ENCODE data around the gene MAST4.

Gene MAST4

GRCh38 chr5:66945389-66946349, 349.5 kb downstream of the MAST4 start:
- H3K4me3 ChIP-seq (ENCODE audit: low read depth, low read length), result no peak overlapping the region
- TF ChIP-seq, protein P1, sequence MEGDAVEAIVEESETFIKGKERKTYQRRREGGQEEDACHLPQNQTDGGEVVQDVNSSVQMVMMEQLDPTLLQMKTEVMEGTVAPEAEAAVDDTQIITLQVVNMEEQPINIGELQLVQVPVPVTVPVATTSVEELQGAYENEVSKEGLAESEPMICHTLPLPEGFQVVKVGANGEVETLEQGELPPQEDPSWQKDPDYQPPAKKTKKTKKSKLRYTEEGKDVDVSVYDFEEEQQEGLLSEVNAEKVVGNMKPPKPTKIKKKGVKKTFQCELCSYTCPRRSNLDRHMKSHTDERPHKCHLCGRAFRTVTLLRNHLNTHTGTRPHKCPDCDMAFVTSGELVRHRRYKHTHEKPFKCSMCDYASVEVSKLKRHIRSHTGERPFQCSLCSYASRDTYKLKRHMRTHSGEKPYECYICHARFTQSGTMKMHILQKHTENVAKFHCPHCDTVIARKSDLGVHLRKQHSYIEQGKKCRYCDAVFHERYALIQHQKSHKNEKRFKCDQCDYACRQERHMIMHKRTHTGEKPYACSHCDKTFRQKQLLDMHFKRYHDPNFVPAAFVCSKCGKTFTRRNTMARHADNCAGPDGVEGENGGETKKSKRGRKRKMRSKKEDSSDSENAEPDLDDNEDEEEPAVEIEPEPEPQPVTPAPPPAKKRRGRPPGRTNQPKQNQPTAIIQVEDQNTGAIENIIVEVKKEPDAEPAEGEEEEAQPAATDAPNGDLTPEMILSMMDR (conservative IDR thresholded peaks at IDR 0.05; ENCODE audit: low read depth, low read length), result no peak
- peak; percentile 21 for DNase-seq (ENCODE audit: low read depth)

DNA sequence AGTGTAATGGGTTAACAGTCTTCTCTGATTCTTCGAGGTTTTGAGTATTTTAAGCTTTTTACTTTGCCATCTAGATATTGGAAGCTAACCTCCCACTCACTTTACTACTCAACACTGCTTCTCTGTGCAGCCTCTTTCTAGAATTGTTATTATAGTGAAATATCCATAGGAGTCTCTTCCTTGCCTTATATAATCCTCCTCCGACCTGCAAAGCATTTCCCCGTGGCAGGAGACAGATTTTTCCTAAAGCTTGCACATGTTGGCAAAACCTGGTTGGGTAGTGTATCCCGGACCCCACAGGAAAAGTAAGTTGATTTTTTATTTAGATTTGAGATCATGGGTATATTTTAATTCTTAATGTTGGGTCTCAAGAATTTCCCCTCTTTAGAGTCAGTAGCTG, 351.3 kb downstream of the MAST4 start:
- TF ChIP-seq, protein P1 (conservative IDR thresholded peaks at IDR 0.05; ENCODE audit: low read depth, low read length), result no peak
- H3K4me3 ChIP-seq (ENCODE audit: low read depth, low read length), result no peak overlapping the region
- no peak for DNase-seq (ENCODE audit: low read depth)

DNA sequence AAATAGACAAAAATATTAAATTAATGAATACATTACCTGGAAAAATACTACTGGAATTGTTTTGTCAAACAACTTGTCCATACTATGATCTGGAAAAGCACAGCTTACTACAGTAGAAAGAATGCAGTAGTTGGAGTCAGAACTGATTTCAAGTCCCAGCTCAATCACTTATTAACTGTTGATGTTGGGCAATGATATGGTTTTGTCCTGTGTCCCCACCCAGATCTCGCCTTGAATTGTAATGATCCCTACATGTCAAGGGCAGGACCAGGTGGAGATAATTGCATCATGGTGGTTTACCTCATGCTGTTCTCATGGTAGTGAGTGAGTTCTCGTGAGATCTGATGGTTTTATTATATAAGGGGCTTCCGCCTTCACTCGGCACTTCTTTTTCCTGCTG, 352.9 kb downstream of the MAST4 start:
- TF ChIP-seq, protein P1 (conservative IDR thresholded peaks at IDR 0.05; ENCODE audit: low read depth, low read length), result no peak
- DNase-seq (ENCODE audit: low read depth), result no peak
- H3K4me3 ChIP-seq (ENCODE audit: low read depth, low read length), result no peak overlapping the region

GRCh38 chr5:66952153-66952552, 356.0 kb downstream of the MAST4 start:
- no peak for DNase-seq (ENCODE audit: low read depth)
- TF ChIP-seq, protein P1 (conservative IDR thresholded peaks at IDR 0.05; ENCODE audit: low read depth, low read length), result no peak
- no peak overlapping the region for H3K4me3 ChIP-seq (ENCODE audit: low read depth, low read length)

DNA sequence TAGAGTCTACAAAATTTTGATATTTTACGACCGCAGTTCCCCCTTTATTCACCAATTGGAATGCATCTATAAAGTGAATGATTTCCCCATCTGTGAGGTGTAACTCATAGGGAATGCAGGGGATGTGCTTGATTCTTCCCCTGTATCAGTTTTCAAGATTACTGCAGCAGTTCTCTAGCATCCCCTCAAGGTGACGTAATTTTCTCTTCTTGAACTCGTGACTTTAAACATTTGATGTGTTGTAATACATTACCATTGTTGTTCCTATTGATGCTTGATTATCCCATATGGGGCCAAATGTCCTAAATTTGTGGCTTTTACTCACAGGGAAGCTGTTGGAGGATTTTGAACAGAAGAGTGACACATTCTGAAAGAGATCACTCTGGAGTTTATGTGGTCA, 360.2 kb downstream of the MAST4 start:
- DNase-seq (ENCODE audit: low read depth), result no peak
- TF ChIP-seq, protein P1 (conservative IDR thresholded peaks at IDR 0.05; ENCODE audit: low read depth, low read length), result no peak
- H3K4me3 ChIP-seq (ENCODE audit: low read depth, low read length), result no peak overlapping the region

DNA sequence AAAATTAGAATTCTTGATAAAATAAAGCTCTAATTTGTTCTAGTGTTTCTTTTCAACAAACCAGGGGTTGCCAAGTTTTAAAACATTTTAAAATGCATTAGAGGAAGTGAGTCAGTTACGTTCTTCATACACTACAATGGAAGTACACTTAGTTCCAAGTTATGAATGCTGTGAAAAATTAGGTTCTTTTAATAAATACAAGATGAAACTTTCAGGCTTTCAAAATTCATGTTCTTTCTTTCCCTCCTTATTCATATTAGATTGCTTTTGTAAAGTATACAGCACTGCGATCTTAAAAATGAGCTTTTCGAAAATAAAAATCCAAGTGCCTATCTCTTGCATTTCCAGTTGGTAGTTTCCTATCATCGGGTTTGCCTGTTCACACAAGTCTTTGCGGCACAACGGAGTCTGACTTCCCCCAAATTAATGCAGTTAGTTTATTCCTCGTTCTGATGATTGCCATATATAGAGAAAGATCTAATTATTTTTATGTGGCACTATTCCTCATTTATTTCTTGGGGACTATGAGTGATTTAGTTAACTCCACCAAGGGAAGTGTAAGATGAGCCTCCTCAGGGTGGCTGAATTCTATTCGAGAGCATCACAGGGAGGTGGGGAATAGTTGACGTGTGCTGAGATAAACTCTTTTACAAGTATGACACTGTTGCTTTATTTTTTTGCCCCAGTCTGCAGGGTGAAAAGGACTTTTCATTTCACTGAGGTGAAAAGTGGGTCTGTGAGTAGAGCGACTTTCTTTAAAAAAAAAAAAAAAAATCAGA, 362.2 kb downstream of the MAST4 start:
- peak overlapping the region; percentile 62 for H3K4me3 ChIP-seq (ENCODE audit: low read depth, low read length)
- TF ChIP-seq, protein P1 (conservative IDR thresholded peaks at IDR 0.05; ENCODE audit: low read depth, low read length), result no peak
- peak; percentile 85 for DNase-seq (ENCODE audit: low read depth)

Measured in choroid plexus epithelial cell (primary cell).